Measurements from ENCODE around the gene HJURP.

The HJURP gene

GRCh38 chr2:233811732-233812131 is 42.6 kb downstream of the HJURP start:
- DNase-seq = no peak

- no peak for DNase-seq
Measured at GRCh38 chr2:233811087-233811486, 43.2 kb downstream of the HJURP start.

- DNase-seq = no peak
Measured at GRCh38 chr2:233810385-233810784, 44.0 kb downstream of the HJURP start.

GRCh38 chr2:233807966-233808935 is 46.1 kb downstream of the HJURP start:
- no peak for DNase-seq

- no peak for DNase-seq
Measured at GRCh38 chr2:233807215-233807865, 47.0 kb downstream of the HJURP start.

- DNase-seq = no peak
Measured at GRCh38 chr2:233803994-233804393, 50.3 kb downstream of the HJURP start.

GRCh38 chr2:233803292-233803911 is 50.9 kb downstream of the HJURP start:
- DNase-seq = no peak

GRCh38 chr2:233802132-233802815 is 52.1 kb downstream of the HJURP start:
- no peak for DNase-seq

- no peak for DNase-seq
Measured at GRCh38 chr2:233801357-233802131, 52.8 kb downstream of the HJURP start.

GRCh38 chr2:233800208-233800607 is 54.1 kb downstream of the HJURP start:
- DNase-seq = no peak

GRCh38 chr2:233799716-233800115 is 54.6 kb downstream of the HJURP start:
- no peak for DNase-seq

GRCh38 chr2:233799087-233799665 is 55.2 kb downstream of the HJURP start:
- no peak for DNase-seq

- no peak for DNase-seq
Measured at GRCh38 chr2:233798335-233799086, 55.8 kb downstream of the HJURP start.

- DNase-seq = no peak
Measured at GRCh38 chr2:233796254-233796653, 58.1 kb downstream of the HJURP start.

- DNase-seq = no peak
Measured at GRCh38 chr2:233795735-233796171, 58.6 kb downstream of the HJURP start.

GRCh38 chr2:233794128-233794658 is 60.1 kb downstream of the HJURP start:
- DNase-seq = no peak

GRCh38 chr2:233793465-233794127 is 60.7 kb downstream of the HJURP start:
- DNase-seq = no peak

- no peak for DNase-seq
Measured at GRCh38 chr2:233792720-233793119, 61.6 kb downstream of the HJURP start.

- DNase-seq = no peak
Measured at GRCh38 chr2:233791883-233792329, 62.4 kb downstream of the HJURP start.
